Astrocyte of the cerebellum (primary cell): ENCODE data around the gene PDE12.

Experiments used
- DNase-seq: peaks from one replicate; pipeline ENCODE4 v3.0.0-alpha.2; 2011; ENCODE audit warnings: low read depth
- H3K4me3 ChIP-seq: 2 replicates; pipeline ENCODE4 v1.5.1; 2011; ENCODE audit warnings: mild to moderate bottlenecking, low read depth, low read length, moderate library complexity
- in situ Hi-C: cut with HindIII; loops from 2 replicates; pipeline ENCODE4 v1.10.0; 2017; ENCODE audit warnings: low sequenced_read_pairs
- TF ChIP-seq, protein P1 (sequence below): IDR thresholded peaks from 2 replicates; pipeline ENCODE4 v1.5.1; 2012; ENCODE audit warnings: low read length, low read depth, moderate library complexity, mild to moderate bottlenecking; ENCODE audit errors: missing control alignments

Gene PDE12

DNA sequence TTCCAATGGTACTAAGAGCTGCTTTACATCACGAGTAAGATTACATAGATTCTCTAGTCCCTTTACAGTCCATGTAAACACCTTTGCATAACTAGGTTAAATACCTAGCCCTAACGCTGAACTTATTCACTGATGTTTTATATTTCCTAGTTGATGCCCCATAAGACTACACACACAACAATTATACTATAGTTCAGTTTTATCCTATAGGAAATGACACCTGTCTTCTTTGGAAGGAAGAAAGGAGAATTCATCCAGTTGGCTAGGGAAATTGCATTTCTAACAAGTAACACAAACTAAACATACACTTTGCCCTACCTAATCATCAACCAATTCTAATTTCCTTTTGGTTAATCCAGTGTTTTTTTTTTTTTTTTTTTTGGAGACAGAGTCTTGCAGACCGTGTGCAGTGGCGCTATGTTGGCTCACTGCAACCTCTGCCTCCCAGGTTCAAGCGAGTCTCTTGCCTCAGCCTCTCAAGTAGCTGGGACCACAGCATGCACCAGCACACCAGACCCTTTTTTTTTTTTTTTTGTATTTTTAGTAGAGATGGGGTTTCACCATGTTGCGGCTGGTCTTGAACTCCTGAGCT is 13.9 kb downstream of the PDE12 start:
- TF ChIP-seq, protein P1, sequence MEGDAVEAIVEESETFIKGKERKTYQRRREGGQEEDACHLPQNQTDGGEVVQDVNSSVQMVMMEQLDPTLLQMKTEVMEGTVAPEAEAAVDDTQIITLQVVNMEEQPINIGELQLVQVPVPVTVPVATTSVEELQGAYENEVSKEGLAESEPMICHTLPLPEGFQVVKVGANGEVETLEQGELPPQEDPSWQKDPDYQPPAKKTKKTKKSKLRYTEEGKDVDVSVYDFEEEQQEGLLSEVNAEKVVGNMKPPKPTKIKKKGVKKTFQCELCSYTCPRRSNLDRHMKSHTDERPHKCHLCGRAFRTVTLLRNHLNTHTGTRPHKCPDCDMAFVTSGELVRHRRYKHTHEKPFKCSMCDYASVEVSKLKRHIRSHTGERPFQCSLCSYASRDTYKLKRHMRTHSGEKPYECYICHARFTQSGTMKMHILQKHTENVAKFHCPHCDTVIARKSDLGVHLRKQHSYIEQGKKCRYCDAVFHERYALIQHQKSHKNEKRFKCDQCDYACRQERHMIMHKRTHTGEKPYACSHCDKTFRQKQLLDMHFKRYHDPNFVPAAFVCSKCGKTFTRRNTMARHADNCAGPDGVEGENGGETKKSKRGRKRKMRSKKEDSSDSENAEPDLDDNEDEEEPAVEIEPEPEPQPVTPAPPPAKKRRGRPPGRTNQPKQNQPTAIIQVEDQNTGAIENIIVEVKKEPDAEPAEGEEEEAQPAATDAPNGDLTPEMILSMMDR = no peak
- no peak for DNase-seq
- no peak overlapping the region for H3K4me3 ChIP-seq
- in situ Hi-C loops = no loop called here

DNA sequence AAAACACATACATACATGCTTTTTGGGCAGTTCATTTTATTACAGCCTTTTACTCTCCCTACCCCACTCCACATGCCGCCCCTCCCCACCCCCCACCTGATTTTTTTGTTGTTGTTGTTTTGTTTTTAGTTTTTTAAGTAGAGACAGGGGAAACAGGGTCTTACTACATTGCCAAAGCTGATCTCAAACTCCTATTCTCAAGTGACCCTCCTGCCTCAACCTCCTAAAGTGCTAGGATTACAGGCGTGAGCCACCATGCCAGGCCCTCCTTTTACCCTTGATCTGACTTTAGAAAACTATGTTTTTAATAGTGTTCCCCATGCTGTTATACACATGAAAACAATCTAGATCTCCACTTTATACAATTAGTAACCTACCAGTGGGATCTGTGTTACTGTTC is 14.8 kb downstream of the PDE12 start:
- TF ChIP-seq, protein P1 = no peak
- in situ Hi-C loops = no loop called here
- DNase-seq = no peak
- no peak overlapping the region for H3K4me3 ChIP-seq

DNA sequence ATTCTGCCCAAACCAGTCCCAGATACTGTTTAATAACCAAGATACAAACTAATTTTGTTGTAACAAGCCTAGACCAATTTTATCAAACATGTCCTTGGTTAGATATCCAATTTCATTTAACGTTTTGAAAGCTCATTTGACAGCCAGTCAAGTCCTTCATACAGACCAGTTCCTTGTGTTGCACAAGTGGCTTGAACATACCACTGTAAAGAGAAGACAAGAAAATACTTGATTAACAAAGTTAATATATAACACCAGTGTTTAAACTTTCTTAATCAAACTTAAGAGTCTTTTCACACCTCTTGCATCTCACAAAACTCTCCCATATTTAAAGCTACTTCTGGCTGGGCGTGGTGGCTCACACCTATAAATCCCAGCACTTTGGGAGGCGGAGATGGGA is 16.0 kb downstream of the PDE12 start:
- TF ChIP-seq, protein P1 = no peak
- in situ Hi-C loops = no loop called here
- no peak overlapping the region for H3K4me3 ChIP-seq
- no peak for DNase-seq

DNA sequence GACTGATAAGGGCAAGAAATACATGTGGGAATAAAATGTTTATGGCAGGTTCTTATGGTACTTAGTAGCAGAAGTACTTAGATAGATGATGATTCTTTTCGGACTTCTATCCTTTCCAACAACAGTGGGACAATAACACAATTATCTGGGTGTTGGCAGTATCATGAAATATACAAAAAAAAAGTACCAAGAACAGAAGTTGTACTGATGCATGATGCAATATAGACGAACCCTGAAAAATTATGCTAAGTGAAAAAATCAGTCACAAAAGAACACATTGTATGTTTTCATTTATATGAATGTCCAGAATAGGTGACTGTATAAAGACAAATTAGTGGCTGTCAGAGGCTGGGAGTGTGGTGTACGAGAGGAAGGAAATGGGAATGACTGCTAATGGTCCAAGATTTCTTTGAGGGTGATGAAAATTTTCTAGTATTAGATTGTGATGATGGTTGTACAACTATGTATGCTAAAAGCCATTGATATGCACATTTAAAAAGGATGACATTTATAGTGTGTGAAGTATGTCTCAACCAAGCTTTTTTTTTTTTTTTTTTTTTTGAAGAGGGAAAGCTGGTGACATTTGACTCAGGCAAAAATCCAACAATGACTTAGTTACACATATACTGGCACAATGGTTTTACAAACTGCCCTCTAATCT is 20.0 kb downstream of the PDE12 start:
- no peak overlapping the region for H3K4me3 ChIP-seq
- TF ChIP-seq, protein P1 = no peak
- in situ Hi-C loops = no loop called here
- DNase-seq = no peak

DNA sequence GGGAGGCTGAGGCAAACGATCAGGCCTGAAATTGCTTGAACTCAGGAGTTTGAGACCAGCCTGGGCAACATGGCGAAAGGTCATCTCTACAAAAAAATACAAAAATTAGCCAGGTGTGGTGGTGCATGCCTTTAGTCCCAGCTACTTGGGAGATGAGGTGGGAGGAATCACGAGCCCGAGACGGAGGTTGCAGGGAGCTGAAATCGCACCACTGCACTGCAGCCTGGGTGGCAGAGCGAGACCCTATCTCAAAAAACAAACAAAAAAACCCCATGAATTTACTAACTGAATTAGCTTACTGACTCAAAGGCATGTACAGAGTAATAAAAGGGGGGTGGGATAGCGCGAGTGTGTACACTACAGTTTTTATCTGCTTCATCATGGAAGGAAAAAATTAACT is 21.7 kb downstream of the PDE12 start:
- TF ChIP-seq, protein P1 = no peak
- in situ Hi-C loops = no loop called here
- H3K4me3 ChIP-seq = no peak overlapping the region
- no peak for DNase-seq

DNA sequence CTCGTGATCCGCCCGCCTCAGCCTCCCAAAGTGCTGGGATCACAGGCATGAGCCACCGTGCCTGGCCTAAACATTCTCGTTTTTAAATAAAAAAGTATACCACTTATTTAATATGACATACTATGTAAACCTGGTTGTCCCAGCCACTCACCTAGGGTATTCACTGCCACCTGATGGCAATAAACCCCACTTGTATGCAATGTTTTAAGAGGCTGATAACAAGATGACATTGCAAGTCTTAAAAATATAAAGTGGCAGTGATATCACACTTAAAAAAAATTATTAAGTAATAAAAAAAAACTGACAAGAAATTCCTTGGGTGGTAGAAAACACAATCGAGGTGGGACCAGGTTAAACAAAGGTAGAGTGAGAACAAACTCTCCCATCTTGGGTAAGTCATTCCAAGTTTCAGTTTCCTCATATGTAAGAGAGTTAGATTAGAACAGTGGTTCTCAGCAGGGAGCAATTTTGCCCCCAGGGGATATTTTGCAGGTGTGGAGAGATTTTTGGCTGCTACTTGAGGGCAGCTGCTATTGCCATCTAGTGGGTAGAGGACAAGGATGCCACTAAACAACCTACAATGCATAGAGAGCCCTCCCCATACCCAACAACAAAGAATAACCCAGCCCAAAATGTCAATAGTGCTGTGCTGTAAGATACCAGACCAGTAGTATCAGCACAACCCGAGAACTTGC is 26.5 kb downstream of the PDE12 start:
- no peak for DNase-seq
- in situ Hi-C loops = no loop called here
- TF ChIP-seq, protein P1 = peak; percentile 22
- H3K4me3 ChIP-seq = no peak overlapping the region
